ENCODE results near the gene CORO6.

GRCh38 chr17:29619251-29619650, 3.5 kb downstream of the CORO6 start:
- TF ChIP-seq CTCF (IDR thresholded peaks at IDR 0.05; ENCODE audit: low read length): peak; percentile 61
- TF ChIP-seq EZH2 (IDR thresholded peaks at IDR 0.05; ENCODE audit: borderline replicate concordance, low read length): no peak

All from OCI-LY1 (cell line).